Measurements from ENCODE around the gene APLP2.
A peak's percentile ranks its signal among the peaks of the same experiment; 100 is the strongest.

The APLP2 gene

GRCh38 chr11:130118636-130119387 is 49.1 kb downstream of the APLP2 start:
- no peak for DNase-seq (ENCODE audit: low spot score)

GRCh38 chr11:130120045-130120444 is 50.4 kb downstream of the APLP2 start:
- no peak for DNase-seq (ENCODE audit: low spot score)

DNA sequence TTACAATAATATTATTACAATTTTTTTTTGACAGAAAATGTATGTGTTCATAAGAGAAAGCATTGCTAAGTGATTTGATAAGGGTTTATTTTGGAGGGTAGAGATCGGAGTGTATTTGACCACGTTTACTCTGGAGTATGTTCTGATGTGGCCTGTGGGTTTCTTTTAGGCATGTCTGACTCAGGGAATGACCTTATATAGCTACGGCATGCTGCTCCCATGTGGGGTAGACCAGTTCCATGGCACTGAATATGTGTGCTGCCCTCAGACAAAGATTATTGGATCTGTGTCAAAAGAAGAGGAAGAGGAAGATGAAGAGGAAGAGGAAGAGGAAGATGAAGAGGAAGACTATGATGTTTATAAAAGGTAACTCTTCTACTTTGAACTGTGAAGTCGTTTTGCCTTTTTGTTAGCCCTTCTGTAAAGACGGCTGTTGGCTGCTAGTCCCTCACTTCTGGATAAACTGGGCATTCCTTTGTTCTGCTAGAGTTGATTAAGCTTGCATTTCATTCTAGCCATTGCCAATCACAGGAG is 51.8 kb downstream of the APLP2 start:
- DNase-seq (ENCODE audit: low spot score): peak; percentile 12

DNA sequence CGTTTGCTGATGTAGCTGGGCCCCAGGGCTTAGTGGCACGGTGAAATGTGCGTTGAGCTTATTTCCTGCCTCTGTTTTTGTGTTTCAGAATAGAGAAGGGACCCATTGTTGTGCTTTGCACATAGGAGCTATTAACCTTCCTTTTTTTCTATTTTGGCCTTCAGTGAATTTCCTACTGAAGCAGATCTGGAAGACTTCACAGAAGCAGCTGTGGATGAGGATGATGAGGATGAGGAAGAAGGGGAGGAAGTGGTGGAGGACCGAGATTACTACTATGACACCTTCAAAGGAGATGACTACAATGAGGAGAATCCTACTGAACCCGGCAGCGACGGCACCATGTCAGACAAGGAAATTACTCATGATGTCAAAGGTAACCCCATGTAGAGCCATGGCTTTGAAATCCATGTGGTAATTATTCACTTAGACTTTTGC is 52.5 kb downstream of the APLP2 start:
- DNase-seq (ENCODE audit: low spot score): peak; percentile 10

DNA sequence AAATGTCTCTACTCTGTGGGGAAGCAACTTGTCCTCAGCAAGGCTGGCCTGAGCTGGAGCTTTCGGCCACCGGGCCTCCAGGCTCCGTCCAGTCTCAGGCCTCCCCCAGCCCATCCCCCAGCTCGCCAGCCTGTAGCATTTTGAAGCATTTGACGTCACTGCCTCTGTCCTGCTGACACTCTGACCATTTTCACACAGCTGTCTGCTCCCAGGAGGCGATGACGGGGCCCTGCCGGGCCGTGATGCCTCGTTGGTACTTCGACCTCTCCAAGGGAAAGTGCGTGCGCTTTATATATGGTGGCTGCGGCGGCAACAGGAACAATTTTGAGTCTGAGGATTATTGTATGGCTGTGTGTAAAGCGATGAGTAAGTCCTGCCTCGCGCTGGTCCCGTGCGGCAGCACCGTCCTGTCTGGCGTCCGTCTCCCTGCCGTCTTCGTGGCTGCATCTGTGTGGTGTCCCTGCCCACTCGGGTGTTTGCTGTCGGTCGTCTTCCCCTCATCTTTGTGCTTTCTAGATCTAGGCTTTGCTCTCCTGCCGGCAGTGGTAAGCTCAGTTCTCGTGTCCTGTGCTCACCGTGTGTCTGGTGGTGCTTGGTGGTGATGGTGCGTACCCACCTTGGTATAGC is 53.8 kb downstream of the APLP2 start:
- no peak for DNase-seq (ENCODE audit: low spot score)

- peak; percentile 10 for DNase-seq (ENCODE audit: low spot score)
These were observed 54.4 kb downstream of the APLP2 start for GRCh38 chr11:130124096-130124495.

GRCh38 chr11:130125638-130126037 is 55.9 kb downstream of the APLP2 start:
- DNase-seq (ENCODE audit: low spot score): no peak

DNA sequence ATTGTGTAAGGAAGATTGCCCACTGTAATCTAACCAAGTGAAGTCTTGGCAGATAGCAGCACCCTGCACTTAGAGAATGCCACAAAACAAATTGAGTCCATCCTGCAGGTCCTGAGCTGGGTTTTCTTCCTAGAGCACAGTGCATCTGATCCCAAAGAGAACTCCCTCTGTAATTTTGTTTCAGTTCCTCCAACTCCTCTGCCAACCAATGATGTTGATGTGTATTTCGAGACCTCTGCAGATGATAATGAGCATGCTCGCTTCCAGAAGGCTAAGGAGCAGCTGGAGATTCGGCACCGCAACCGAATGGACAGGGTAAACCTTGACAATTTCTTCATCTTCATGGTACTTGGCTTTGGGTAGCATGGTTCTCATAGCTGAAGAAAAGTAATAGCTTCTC is 56.8 kb downstream of the APLP2 start:
- no peak for DNase-seq (ENCODE audit: low spot score)

DNA sequence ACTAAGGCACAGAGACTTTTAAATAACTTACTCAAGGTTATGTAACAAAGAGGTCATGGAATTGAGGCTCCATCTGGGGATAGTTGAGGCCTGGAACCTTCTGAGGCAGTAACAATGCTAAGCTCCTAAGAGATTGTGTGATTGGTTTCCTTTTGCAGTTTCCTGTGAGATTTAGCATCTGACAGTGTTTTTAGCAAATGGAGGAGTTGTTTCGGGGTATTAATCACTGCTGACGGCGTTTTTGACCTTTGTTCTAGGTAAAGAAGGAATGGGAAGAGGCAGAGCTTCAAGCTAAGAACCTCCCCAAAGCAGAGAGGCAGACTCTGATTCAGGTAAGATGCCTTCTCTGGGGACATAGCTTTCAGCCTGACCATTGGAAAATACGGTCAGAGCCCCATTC is 57.8 kb downstream of the APLP2 start:
- no peak for DNase-seq (ENCODE audit: low spot score)

GRCh38 chr11:130128626-130129025 is 58.9 kb downstream of the APLP2 start:
- no peak for DNase-seq (ENCODE audit: low spot score)

GRCh38 chr11:130129922-130130321 is 60.2 kb downstream of the APLP2 start:
- DNase-seq (ENCODE audit: low spot score): no peak

DNA sequence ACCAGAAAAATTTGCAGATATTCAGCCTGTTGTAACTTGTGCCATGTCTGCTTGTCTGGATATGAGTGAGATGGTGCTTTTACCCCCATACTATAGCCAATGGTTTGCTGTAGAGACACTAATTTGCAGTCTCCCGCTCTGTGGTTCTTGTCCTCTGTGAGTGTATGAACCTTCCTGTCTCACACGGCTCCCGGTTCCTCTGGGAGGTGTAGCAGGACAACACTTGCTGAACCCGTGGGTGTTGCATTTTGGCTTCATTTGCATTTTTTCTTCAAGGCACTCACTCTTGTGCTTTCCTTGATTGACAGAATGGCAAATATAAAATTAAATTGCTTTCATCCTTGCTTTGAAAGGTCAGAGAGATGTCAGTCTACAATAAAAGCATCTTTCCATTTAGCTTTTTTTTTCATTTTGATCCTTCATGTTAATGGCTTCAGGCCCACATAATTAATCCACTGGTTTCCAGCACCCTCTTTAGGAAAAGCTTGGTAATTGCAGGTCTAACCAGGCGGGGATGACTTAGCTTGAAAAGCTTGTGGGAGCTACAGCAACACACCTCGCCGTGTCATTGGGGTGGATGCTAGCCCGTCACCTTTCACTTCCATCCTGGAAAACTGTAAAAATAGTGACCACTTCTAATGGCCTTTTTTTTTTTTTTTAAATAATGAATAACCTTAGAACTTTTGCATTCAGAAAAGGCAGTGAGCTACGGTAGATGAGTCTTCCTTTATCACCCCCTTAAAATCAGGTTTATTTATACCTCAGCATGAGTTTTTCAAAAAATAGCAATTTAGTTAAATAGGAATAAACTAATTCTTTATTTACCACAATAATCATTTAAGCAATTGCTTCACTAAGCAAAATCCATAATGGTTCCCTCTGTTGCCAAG is 62.5 kb downstream of the APLP2 start:
- peak; percentile 74 for DNase-seq (ENCODE audit: low spot score)

- DNase-seq (ENCODE audit: low spot score): no peak
These were observed 64.0 kb downstream of the APLP2 start for GRCh38 chr11:130133716-130134115.

DNA sequence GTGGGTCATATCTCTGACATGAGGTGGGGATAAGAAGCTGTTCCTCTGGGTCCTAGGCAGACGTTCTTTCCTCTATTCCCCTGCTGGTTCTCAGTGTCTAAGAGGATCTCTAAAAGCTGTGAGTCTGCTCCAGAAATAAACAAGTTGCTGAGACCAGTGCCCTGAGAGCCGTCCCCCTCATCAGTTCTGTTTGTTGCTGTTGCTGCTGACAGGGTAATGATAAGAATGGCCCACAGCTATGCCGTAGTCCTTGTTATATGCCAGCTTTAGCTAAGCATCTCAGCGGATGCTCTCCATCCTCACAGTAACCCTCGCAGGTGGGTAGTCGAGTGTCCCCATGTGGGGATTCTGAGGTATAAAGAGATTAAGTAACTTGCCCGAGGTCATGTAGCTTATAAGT is 66.4 kb downstream of the APLP2 start:
- DNase-seq (ENCODE audit: low spot score): no peak

DNA sequence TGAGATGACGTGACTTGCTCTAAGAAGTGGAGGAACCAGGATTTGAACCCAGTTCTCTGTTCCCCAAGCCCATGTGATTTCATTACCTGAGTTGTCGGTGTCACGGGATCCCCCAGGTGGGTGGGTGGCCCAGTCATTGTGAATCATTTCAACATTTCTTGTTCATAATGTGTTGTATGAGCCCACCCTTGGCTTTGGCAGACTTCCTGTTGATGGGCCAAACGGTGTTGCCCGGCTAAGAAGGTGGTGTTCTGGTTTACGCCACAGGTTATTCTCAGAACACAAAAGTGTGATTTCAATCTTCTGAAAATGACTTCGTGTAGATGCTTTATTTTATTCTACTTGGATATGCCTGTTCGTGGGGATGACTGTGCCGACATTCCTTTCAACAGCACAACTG is 68.3 kb downstream of the APLP2 start:
- DNase-seq (ENCODE audit: low spot score): no peak

GRCh38 chr11:130139401-130139800 is 69.7 kb downstream of the APLP2 start:
- no peak for DNase-seq (ENCODE audit: low spot score)

DNA sequence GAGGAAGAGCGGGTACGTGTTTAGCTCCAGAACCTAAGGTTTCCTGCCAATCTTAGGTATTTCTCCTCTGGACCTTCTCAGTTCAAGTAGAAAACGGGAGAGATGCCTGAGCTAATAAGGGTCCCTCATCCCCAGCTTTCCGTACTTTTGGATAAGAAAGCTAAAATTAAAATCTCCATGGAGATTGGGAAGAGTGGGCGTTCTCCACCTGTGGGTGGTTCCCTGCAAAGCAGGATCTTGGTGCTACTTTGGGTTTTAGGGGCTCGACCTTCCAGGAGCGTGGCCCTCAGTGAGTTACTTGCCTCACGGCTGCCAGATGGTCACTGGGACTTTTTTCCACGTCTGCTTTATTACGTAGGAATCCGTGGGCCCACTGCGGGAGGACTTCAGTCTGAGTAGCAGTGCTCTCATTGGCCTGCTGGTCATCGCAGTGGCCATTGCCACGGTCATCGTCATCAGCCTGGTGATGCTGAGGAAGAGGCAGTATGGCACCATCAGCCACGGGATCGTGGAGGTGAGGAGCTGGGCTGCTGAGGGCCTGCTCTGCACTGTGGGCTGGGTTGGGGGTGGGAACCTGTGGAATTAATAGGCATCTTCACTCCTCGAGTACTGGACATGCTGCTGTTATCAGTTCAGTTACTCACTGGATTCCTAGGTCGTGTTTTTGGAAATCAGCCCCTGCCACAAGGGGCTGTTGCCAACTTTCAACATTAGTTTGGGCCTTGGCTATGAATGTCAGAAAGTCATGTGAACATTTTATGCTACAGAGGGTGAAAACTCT is 72.1 kb downstream of the APLP2 start:
- DNase-seq (ENCODE audit: low spot score): no peak

- no peak for DNase-seq (ENCODE audit: low spot score)
These were observed 74.4 kb downstream of the APLP2 start for GRCh38 chr11:130144141-130144540.

DNA sequence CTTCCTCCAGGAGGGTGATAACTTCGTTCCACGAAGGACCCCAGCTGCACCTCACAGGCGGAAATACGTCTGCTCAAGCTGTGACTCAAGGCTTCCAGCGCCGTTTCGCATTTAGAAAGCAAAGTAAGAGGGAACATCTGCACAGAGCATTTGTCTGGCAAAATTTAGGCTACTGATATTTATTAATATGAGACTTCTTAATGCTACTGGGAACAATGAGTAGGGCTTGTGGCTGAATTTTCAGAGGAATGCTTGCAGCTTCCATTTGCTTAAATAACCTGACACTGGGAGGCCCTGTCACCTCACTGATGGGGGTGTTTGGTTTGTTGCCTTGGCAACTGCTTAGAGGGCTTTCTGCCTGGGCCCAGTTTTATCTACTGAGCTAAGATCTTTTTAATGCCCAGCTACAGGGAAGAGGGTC is 75.2 kb downstream of the APLP2 start:
- no peak for DNase-seq (ENCODE audit: low spot score)

DNA sequence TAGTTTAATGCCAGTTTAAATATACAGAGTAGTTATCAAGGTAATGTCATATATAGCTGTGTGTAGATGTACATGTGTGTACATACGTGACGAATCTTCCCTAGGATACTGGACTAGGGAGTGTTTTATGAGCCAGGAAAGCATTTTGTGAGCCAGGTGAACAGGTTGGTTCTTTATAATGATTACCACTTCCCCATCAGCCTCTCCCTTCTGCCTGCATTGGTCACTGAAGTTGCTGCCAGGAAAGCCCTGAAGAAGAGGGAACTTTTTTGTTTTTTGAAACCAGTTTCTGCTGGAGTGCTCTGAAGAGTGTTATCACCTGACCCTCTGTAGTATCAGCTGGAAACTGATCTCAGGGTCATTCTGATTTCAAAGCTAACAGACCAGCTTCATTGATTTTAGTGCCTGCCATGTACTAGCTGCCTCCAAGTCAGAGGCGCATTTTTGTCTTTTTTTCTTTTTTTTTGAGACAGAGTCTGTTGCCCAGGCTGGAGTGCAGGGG is 75.7 kb downstream of the APLP2 start:
- DNase-seq (ENCODE audit: low spot score): no peak

DNA sequence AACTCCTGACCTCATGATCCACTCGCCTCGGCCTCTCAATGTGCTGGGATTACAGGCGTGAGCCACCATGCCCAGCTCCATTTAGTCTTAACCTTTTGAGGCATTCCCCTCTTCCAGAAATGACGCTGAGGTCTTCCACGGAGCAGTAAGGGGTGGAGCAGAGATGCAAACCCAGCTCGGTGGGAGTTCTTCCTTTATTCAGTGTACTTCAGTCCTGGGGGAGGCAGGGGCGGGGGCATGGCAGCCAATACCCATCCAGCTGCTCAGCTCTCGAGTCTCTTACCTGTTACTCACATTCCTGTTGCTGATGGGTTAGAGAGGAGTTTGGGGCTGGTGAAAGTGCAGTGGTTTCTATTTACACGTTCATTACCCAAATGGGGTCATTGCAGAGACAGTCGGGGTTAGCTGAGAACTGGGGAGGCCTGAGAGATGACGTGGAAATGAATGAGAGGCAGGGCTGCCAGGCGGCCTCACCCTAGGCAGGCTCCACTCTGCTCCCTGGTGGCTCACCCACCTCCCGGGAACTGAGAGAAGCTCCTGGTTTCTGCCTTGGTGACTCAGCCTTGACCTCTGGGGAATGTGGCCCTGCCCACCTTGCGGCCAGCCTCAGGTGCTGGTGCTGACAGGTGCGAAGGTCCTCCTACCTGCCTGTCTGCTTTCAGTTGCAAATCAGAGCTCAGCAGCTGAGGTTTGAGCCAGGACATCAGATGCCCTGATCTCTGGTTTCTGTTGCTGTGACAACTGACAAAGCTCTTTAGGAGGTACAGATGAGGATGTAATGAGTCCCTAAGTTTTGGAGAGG is 76.5 kb downstream of the APLP2 start:
- no peak for DNase-seq (ENCODE audit: low spot score)
